ENCODE measurements around the gene KIAA1755. TPM values are rescaled to one million over a fixed set of nuclear protein-coding genes. Genes with fewer than 3 reads are reported as not detected.

Gene KIAA1755
- total RNA-seq, 1 experiment from 2014 or later = not detected

DNA sequence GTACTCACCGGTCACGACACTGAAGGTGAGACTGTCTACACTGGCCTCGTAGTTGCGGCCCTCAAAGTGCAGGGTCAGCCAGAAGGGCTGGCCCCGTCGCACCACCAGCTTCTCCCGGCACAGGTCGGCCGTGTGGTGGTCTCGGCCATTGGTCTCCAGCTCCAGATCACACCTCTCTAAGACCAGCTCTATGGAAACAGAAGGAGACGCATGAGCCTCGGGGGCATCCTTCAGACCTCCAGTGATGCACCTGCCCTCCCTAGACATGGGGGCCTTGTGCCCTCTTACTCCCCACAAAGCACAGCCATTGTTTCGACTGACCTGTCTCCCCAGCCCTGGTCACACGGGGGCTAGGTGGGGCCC, 99.1 kb downstream of the KIAA1755 start:
- H3K27me3 ChIP-seq (replicated peaks; ENCODE audit: insufficient read depth, low read depth, low read length, poor library complexity) = no peaks in the 10 kb centered on the region

More for the DNA sequence above, 99.1 kb downstream of the KIAA1755 start:
- intact Hi-C loops (cut with micrococcal nuclease; ENCODE audit: unreplicated experiment) = no loop called here
- H3K9me3 ChIP-seq (ENCODE audit: low read depth, low read length, poor library complexity, severe bottlenecking) = no peaks in the 10 kb centered on the region
- BruUV-seq (replicated peaks) = no TSS peak
- no peak overlapping the region for H3K4me3 ChIP-seq (ENCODE audit: low read depth, low read length, poor library complexity, severe bottlenecking)
- no peak for TF ChIP-seq EZH2 (IDR thresholded peaks at IDR 0.05; ENCODE audit: borderline replicate concordance, low read depth, low read length, poor library complexity, severe bottlenecking)
- TF ChIP-seq, protein P1, sequence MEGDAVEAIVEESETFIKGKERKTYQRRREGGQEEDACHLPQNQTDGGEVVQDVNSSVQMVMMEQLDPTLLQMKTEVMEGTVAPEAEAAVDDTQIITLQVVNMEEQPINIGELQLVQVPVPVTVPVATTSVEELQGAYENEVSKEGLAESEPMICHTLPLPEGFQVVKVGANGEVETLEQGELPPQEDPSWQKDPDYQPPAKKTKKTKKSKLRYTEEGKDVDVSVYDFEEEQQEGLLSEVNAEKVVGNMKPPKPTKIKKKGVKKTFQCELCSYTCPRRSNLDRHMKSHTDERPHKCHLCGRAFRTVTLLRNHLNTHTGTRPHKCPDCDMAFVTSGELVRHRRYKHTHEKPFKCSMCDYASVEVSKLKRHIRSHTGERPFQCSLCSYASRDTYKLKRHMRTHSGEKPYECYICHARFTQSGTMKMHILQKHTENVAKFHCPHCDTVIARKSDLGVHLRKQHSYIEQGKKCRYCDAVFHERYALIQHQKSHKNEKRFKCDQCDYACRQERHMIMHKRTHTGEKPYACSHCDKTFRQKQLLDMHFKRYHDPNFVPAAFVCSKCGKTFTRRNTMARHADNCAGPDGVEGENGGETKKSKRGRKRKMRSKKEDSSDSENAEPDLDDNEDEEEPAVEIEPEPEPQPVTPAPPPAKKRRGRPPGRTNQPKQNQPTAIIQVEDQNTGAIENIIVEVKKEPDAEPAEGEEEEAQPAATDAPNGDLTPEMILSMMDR (conservative IDR thresholded peaks at IDR 0.05; ENCODE audit: low read depth, low read length) = no peak
- H3K27ac ChIP-seq (ENCODE audit: low read depth, low read length, poor library complexity, severe bottlenecking) = no peak overlapping the region
- CTCF ChIA-PET = interaction anchor here (0.9 kb wide), 1 partner anchor 103 kb away, joined by 3 read pairs; no protein-coding TSS in a partner anchor
- H3K4me1 ChIP-seq (ENCODE audit: insufficient read depth, low read length, poor library complexity, severe bottlenecking) = no peaks in the 10 kb centered on the region
- H3K36me3 ChIP-seq (ENCODE audit: insufficient read depth, low read length, poor library complexity, severe bottlenecking) = no peaks in the 10 kb centered on the region
- POLR2A ChIA-PET (ENCODE audit: low non-redundant PET) = no interaction called here
- no peak for DNase-seq (ENCODE audit: low spot score)

Other genes starting within 250 kb of the KIAA1755 start
- 37.3 and 40.3 TPM in 2 replicates for gene TTI1, start 227.3 kb downstream of the KIAA1755 start, total RNA-seq (2021)
- 36.1 and 38.7 TPM in 2 replicates for gene RPRD1B, start 227.0 kb downstream of the KIAA1755 start, total RNA-seq (2021)
- gene TGM2, start 95.5 kb downstream of the KIAA1755 start, total RNA-seq (2021) = 0.43 and 0.85 TPM in 2 replicates
- gene BPI, start 43.4 kb upstream of the KIAA1755 start, total RNA-seq (2021) = not detected in 2 replicates
- gene LBP, start 85.7 kb upstream of the KIAA1755 start, total RNA-seq (2021) = not detected in 2 replicates
- 91.4 and 105 TPM in 2 replicates for gene SNHG17, start 174.6 kb upstream of the KIAA1755 start, total RNA-seq (2021)
- 32.6 and 34.4 TPM in 2 replicates for gene RALGAPB, start 212.1 kb upstream of the KIAA1755 start, total RNA-seq (2021)